Measurements from ENCODE around the gene CCDC81.

DNA sequence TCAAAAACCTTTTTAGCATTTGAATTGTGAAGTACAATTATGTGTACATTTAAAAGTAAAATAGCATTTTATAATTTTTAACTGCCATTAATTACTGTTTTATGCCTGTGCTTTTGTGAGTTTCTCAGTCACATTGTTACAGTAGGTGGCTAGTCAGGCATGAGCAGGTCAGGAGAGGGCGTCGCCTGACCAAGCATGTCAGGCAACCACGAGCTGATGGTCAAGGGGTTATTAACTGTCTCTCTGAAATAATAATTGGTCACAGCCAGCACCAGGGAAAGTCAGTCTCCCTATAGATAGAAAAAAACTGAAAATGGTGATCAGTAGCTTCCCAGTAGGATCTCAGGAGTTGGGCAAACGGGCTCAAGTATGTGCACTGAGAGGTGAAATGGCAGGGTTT is 19.4 kb upstream of the CCDC81 start:
- TF ChIP-seq, protein P1, sequence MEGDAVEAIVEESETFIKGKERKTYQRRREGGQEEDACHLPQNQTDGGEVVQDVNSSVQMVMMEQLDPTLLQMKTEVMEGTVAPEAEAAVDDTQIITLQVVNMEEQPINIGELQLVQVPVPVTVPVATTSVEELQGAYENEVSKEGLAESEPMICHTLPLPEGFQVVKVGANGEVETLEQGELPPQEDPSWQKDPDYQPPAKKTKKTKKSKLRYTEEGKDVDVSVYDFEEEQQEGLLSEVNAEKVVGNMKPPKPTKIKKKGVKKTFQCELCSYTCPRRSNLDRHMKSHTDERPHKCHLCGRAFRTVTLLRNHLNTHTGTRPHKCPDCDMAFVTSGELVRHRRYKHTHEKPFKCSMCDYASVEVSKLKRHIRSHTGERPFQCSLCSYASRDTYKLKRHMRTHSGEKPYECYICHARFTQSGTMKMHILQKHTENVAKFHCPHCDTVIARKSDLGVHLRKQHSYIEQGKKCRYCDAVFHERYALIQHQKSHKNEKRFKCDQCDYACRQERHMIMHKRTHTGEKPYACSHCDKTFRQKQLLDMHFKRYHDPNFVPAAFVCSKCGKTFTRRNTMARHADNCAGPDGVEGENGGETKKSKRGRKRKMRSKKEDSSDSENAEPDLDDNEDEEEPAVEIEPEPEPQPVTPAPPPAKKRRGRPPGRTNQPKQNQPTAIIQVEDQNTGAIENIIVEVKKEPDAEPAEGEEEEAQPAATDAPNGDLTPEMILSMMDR (IDR thresholded peaks at IDR 0.05; ENCODE audit: insufficient read depth, low read length), result no peak
- TF ChIP-seq POLR2AphosphoS5 (IDR thresholded peaks at IDR 0.05; ENCODE audit: low read depth), result no peak
- TF ChIP-seq, protein P2, sequence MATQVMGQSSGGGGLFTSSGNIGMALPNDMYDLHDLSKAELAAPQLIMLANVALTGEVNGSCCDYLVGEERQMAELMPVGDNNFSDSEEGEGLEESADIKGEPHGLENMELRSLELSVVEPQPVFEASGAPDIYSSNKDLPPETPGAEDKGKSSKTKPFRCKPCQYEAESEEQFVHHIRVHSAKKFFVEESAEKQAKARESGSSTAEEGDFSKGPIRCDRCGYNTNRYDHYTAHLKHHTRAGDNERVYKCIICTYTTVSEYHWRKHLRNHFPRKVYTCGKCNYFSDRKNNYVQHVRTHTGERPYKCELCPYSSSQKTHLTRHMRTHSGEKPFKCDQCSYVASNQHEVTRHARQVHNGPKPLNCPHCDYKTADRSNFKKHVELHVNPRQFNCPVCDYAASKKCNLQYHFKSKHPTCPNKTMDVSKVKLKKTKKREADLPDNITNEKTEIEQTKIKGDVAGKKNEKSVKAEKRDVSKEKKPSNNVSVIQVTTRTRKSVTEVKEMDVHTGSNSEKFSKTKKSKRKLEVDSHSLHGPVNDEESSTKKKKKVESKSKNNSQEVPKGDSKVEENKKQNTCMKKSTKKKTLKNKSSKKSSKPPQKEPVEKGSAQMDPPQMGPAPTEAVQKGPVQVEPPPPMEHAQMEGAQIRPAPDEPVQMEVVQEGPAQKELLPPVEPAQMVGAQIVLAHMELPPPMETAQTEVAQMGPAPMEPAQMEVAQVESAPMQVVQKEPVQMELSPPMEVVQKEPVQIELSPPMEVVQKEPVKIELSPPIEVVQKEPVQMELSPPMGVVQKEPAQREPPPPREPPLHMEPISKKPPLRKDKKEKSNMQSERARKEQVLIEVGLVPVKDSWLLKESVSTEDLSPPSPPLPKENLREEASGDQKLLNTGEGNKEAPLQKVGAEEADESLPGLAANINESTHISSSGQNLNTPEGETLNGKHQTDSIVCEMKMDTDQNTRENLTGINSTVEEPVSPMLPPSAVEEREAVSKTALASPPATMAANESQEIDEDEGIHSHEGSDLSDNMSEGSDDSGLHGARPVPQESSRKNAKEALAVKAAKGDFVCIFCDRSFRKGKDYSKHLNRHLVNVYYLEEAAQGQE (IDR thresholded peaks at IDR 0.05; ENCODE audit: insufficient replicate concordance, low read depth), result no peak
- TF ChIP-seq GABPA (IDR thresholded peaks at IDR 0.05; ENCODE audit: low read depth), result no peak
- no peak for TF ChIP-seq SPI1 (IDR thresholded peaks at IDR 0.05; ENCODE audit: borderline replicate concordance, low read depth)
